HEK293T (cell line): ENCODE measurements around the gene C13orf42.
"Not testable (repeated sequence)": the region's sequence is repeated elsewhere in the genome, so short reads cannot be mapped to it uniquely, and the experiment has no call there.

Experiments used
- CTCF ChIA-PET: fragments of 350-600 bp; formaldehyde crosslinking; extraction: SDS; loops from one replicate; lab custom pipeline; 2021; ENCODE audit warnings: antibody characterized with exemption, inconsistent platforms; lab: Yijun Ruan, JAX
- POLR2A ChIA-PET: fragments of 350-600 bp; formaldehyde crosslinking; extraction: SDS; loops from one replicate; lab custom pipeline; 2020; ENCODE audit warnings: antibody characterized with exemption, inconsistent platforms; lab: Yijun Ruan, JAX
- DNase-seq: peaks from one replicate; pipeline ENCODE4 v3.0.0; 2012; ENCODE audit warnings: mixed read lengths; ENCODE audit errors: extremely low spot score
- ARNT ChIP-seq: fragments of 450-650 bp; IDR thresholded peaks from 2 replicates; pipeline ENCODE4 v1.6.1; 2017; ENCODE audit warnings: mild to moderate bottlenecking
- BHLHE40 ChIP-seq: fragments of 450-650 bp; IDR thresholded peaks from 2 replicates; pipeline ENCODE4 v1.6.1; 2016; ENCODE audit warnings: mild to moderate bottlenecking, moderate library complexity, borderline replicate concordance
- CTBP1 ChIP-seq: fragments of 450-650 bp; IDR thresholded peaks from 2 replicates; pipeline ENCODE4 v1.6.1; 2016; ENCODE audit warnings: borderline replicate concordance
- ELF4 ChIP-seq: fragments of 450-650 bp; IDR thresholded peaks from 2 replicates; pipeline ENCODE4 v1.6.1; 2017; ENCODE audit warnings: antibody characterized with exemption
- FOXA1 ChIP-seq: fragments of 450-650 bp; IDR thresholded peaks from 2 replicates; pipeline ENCODE4 v1.6.1; 2016; ENCODE audit warnings: mild to moderate bottlenecking
- FOXK2 ChIP-seq: fragments of 450-650 bp; IDR thresholded peaks from 2 replicates; pipeline ENCODE4 v1.6.1; 2016; ENCODE audit warnings: mild to moderate bottlenecking
- FOXM1 ChIP-seq: fragments of 450-650 bp; IDR thresholded peaks from 2 replicates; pipeline ENCODE4 v1.6.1; 2017; ENCODE audit warnings: mild to moderate bottlenecking, borderline replicate concordance
- HDGF ChIP-seq: fragments of 450-650 bp; IDR thresholded peaks from 2 replicates; pipeline ENCODE4 v1.6.1; 2017; ENCODE audit warnings: antibody characterized with exemption, borderline replicate concordance
- L3MBTL2 ChIP-seq: fragments of 450-650 bp; conservative IDR thresholded peaks from 2 replicates; pipeline ENCODE4 v1.6.1; 2016; ENCODE audit warnings: mild to moderate bottlenecking
- LEF1 ChIP-seq: fragments of 450-650 bp; IDR thresholded peaks from 2 replicates; pipeline ENCODE4 v1.6.1; 2017; ENCODE audit warnings: mild to moderate bottlenecking, borderline replicate concordance
- NFRKB ChIP-seq: fragments of 450-650 bp; IDR thresholded peaks from 2 replicates; pipeline ENCODE4 v1.6.1; 2016; ENCODE audit warnings: mild to moderate bottlenecking, moderate library complexity
- SP1 ChIP-seq: fragments of 450-650 bp; IDR thresholded peaks from 2 replicates; pipeline ENCODE4 v1.6.1; 2017
- SUZ12 ChIP-seq: fragments of 450-650 bp; IDR thresholded peaks from 2 replicates; pipeline ENCODE4 v1.6.1; 2016; ENCODE audit warnings: mild to moderate bottlenecking
- TARDBP ChIP-seq: fragments of 450-650 bp; IDR thresholded peaks from 2 replicates; pipeline ENCODE4 v1.6.1; 2016
- ZNF384 ChIP-seq: fragments of 450-650 bp; IDR thresholded peaks from 2 replicates; pipeline ENCODE4 v1.6.1; 2016
- TF ChIP-seq, protein P1 (sequence below): fragments of 450-650 bp; IDR thresholded peaks from 2 replicates; pipeline ENCODE4 v1.6.1; 2016

The C13orf42 gene

GRCh38 chr13:51134763-51135365 lies 23.8 kb upstream of the C13orf42 start:
- POLR2A ChIA-PET, result no interaction called here
- TF ChIP-seq, protein P1, sequence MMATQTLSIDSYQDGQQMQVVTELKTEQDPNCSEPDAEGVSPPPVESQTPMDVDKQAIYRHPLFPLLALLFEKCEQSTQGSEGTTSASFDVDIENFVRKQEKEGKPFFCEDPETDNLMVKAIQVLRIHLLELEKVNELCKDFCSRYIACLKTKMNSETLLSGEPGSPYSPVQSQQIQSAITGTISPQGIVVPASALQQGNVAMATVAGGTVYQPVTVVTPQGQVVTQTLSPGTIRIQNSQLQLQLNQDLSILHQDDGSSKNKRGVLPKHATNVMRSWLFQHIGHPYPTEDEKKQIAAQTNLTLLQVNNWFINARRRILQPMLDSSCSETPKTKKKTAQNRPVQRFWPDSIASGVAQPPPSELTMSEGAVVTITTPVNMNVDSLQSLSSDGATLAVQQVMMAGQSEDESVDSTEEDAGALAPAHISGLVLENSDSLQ, result no peak
- TF ChIP-seq TARDBP, result no peak
- no peak for TF ChIP-seq HDGF
- no peak for TF ChIP-seq ZNF384
- no peak for TF ChIP-seq ELF4
- no peak for TF ChIP-seq CTBP1
- no peak for TF ChIP-seq NFRKB
- no peak for TF ChIP-seq ARNT
- TF ChIP-seq FOXA1, result no peak
- TF ChIP-seq FOXK2, result no peak
- TF ChIP-seq SP1, result no peak
- TF ChIP-seq BHLHE40, result no peak
- TF ChIP-seq LEF1, result no peak
- no peak for TF ChIP-seq L3MBTL2
- no peak for TF ChIP-seq SUZ12
- no peak for TF ChIP-seq FOXM1
- no peak for DNase-seq
- CTCF ChIA-PET, result no interaction called here

DNA sequence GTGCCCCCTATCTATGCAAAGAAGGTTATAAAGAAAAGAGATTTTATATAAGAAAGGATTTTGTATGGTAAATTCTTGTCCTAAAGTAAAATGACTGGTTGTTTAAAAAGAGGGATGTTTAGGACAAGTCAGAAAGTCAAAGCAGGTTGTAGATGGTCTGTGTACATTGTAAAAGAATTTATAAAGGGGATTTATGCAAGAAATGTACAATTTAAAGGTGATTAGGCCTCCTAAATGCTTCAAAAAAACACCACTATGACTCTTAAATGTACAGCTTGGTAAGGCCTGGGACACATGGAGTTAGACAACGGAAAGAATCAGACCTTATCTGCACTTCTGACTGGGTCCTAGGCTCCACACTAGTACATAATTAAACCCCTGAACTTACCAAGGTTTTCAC lies 19.3 kb upstream of the C13orf42 start:
- CTCF ChIA-PET, result no interaction called here
- POLR2A ChIA-PET, result no interaction called here

GRCh38 chr13:51125495-51126226 lies 14.6 kb upstream of the C13orf42 start:
- POLR2A ChIA-PET, result no interaction called here
- CTCF ChIA-PET, result interaction anchor here (0.6 to 3.2 kb wide), 12 partner anchors 8 to 672 kb away, joined by 3 to 38 read pairs (median 3); partner anchors contain the start of gene C13orf42
- TF ChIP-seq ZNF384 (no peak), FOXA1 (no peak), SUZ12 (no peak), BHLHE40 (no peak), TARDBP (no peak), HDGF (no peak), ELF4 (no peak), FOXK2 (no peak), ARNT (no peak), NFRKB (no peak), CTBP1 (no peak), LEF1 (no peak), SP1 (no peak), FOXM1 (no peak), L3MBTL2 (no peak)
- TF ChIP-seq, protein P1, result no peak
- DNase-seq, result peak; percentile 79

More for the DNA sequence above, 19.3 kb upstream of the C13orf42 start:
- no peak for DNase-seq
- no peak for TF ChIP-seq FOXM1
- no peak for TF ChIP-seq HDGF
- no peak for TF ChIP-seq FOXK2
- TF ChIP-seq TARDBP, result no peak
- no peak for TF ChIP-seq ELF4
- no peak for TF ChIP-seq LEF1
- no peak for TF ChIP-seq SP1
- no peak for TF ChIP-seq CTBP1
- no peak for TF ChIP-seq BHLHE40
- TF ChIP-seq, protein P1, result no peak
- no peak for TF ChIP-seq SUZ12
- TF ChIP-seq FOXA1, result no peak
- no peak for TF ChIP-seq NFRKB
- TF ChIP-seq ZNF384, result no peak
- TF ChIP-seq L3MBTL2, result no peak
- TF ChIP-seq ARNT, result no peak

- no peak for DNase-seq
- POLR2A ChIA-PET, result no interaction called here
- CTCF ChIA-PET, result no interaction called here
- no peak for TF ChIP-seq TARDBP
- no peak for TF ChIP-seq CTBP1
- TF ChIP-seq ZNF384, result no peak
- no peak for TF ChIP-seq ARNT
- TF ChIP-seq SP1, result no peak
- TF ChIP-seq LEF1, result no peak
- TF ChIP-seq FOXM1, result no peak
- no peak for TF ChIP-seq SUZ12
- TF ChIP-seq NFRKB, result no peak
- TF ChIP-seq, protein P1, result no peak
- no peak for TF ChIP-seq L3MBTL2
- TF ChIP-seq FOXK2, result no peak
- TF ChIP-seq BHLHE40, result no peak
- TF ChIP-seq ELF4, result no peak
- TF ChIP-seq HDGF, result no peak
- TF ChIP-seq FOXA1, result no peak
Observed at GRCh38 chr13:51122868-51123566, 11.9 kb upstream of the C13orf42 start.

DNA sequence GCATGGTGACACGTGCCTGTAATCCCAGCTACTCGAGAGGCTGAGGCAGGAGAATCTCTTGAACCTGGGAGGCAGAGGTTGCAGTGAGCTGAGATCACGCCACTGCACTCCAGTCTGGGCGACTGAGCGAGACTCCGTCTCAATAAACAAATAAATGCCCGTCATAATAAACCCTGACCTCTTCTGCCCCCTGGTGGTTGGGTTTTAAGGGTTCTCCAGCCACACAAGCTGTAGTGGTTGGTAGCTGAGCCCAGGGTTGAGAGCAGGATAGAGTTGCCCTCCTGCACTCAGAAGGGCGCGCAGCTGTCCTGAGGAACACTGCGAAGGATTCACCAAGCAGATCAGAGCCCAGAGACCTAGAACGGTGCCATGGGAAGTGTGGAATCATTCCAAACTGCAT lies 9.8 kb upstream of the C13orf42 start:
- POLR2A ChIA-PET, CTCF ChIA-PET: not testable (repeated sequence)
- peak; percentile 55 for DNase-seq
